Left lung (tissue), 10 donors: Measurements from ENCODE around the gene EPHX1. TPM values are rescaled to one million over a fixed set of nuclear protein-coding genes. Genes with fewer than 3 reads are reported as not detected.

Experiments
- ATAC-seq: fragments of 200-7000 bp; cut with Tn5 transposase; one replicate; pipeline ENCODE4 v1.9.1; 2020; ENCODE audit warnings: moderate library complexity
- DNase-seq, 4 donors: peaks; one replicate each; pipeline ENCODE4 v3.0.0-alpha.2; 2013 to 2020
- H3K27ac ChIP-seq, 2 donors: fragments of 200-600 bp; sonication (generic) in 1 of 2; one replicate each; pipeline versions ENCODE4 v1.5.0 to v1.8.0; 2020 to 2021
- H3K27me3 ChIP-seq, 2 donors: fragments of 200-600 bp; sonication (generic) in 1 of 2; one replicate each; pipeline versions ENCODE4 v1.5.0 to v1.8.0; 2020 to 2021
- H3K36me3 ChIP-seq, 2 donors: fragments of 200-600 bp; sonication (generic) in 1 of 2; one replicate each; pipeline versions ENCODE4 v1.5.0 to v1.8.0; 2020 to 2021
- H3K4me1 ChIP-seq, 2 donors: fragments of 200-600 bp; one replicate each; pipeline ENCODE4 v1.8.0; 2021
- H3K4me3 ChIP-seq, 2 donors: fragments of 200-600 bp; sonication (generic) in 1 of 2; one replicate each; pipeline versions ENCODE4 v1.5.0 to v1.8.0; 2020 to 2021; ENCODE audit warnings: mild to moderate bottlenecking in 1 of 2
- H3K9me3 ChIP-seq, 2 donors: fragments of 200-600 bp; sonication (generic) in 1 of 2; one replicate each; pipeline versions ENCODE4 v1.5.0 to v1.8.0; 2020 to 2021
- CTCF ChIP-seq, 2 donors: fragments of 200-600 bp; sonication (generic) in 1 of 2; IDR thresholded peaks; one replicate each; pipeline versions ENCODE4 v1.5.0 to v1.8.0; 2021; ENCODE audit warnings: antibody characterized with exemption in 2 of 2
- intact Hi-C, 2 donors: fragments of 100-400 bp; cut with DNase I; formaldehyde crosslinking; loops; one replicate each; pipeline versions ENCODE4 v1.11.2 to v1.14.2; 2022
- polyA plus RNA-seq, 6 donors: library from polyadenylated mRNA; unstranded; fragments of 120-200 nt; gene quantifications; one replicate each; pipeline ENCODE4 v1.2.1, GENCODE V29; 2013; ENCODE audit not compliant: insufficient read length in 6 of 6
- total RNA-seq, 2 donors: library from RNA; stranded (reverse); fragmentation: NEBNext Ultra II Directional; extraction: Animal tissue kit (Norgen Biotek cat#: 25700); gene quantifications; one replicate each; pipeline ENCODE4 v1.2.1, GENCODE V29; 2021
- donor health status: DM: no; HTN: yes; CAD: no.
- donor health status: DM: no; HTN: no; CAD: no.

The EPHX1 gene
- total and polyA plus RNA-seq, 8 donors = 109 to 305 (median 119) TPM

- Histone ChIP-seq H3K36me3 (no peaks in the 10 kb centered on the region), H3K9me3 (no peaks in the 10 kb centered on the region), H3K27me3 (no peaks in the 10 kb centered on the region), H3K4me1 (peaks cover 28 to 46% of the 10 kb centered on the region in 2 donors), H3K27ac (peak overlapping the region; percentile 65 to 73), H3K4me3 (no peak overlapping the region)
- no peak for TF ChIP-seq CTCF (IDR thresholded peaks at IDR 0.05)
- DNase-seq = peak in 3 of 4 donors; percentile 71 to 99 (median 97)
- intact Hi-C loops = loop anchor here in 1 of 2 donors (10.0 kb wide), 1 partner anchor 113 kb away; the partner anchor contains the start of gene ENAH
- peak; percentile 19 for ATAC-seq
Measured at GRCh38 chr1:225767634-225768540, 42.0 kb upstream of the EPHX1 start.

- H3K36me3 ChIP-seq = no peaks in the 10 kb centered on the region
- H3K4me1 ChIP-seq = peaks cover 26 to 44% of the 10 kb centered on the region in 2 donors
- H3K9me3 ChIP-seq = no peaks in the 10 kb centered on the region
- peak overlapping the region in 1 of 2 donors; percentile 29 for H3K27ac ChIP-seq
- no peaks in the 10 kb centered on the region for H3K27me3 ChIP-seq
- ATAC-seq (peak; percentile 6), DNase-seq (no peak)
- TF ChIP-seq CTCF (IDR thresholded peaks at IDR 0.05) = no peak
- H3K4me3 ChIP-seq = no peak overlapping the region
- intact Hi-C loops = loop anchor here in 1 of 2 donors (10.0 kb wide), 1 partner anchor 114 kb away; the partner anchor contains the start of gene ENAH
Measured at GRCh38 chr1:225768662-225769426, 41.1 kb upstream of the EPHX1 start.

GRCh38 chr1:225769687-225770086 is 40.2 kb upstream of the EPHX1 start:
- Histone ChIP-seq H3K9me3 (no peaks in the 10 kb centered on the region), H3K36me3 (no peaks in the 10 kb centered on the region), H3K4me3 (no peak overlapping the region), H3K27ac (no peak overlapping the region), H3K4me1 (peaks cover 20 to 36% of the 10 kb centered on the region in 2 donors), H3K27me3 (no peaks in the 10 kb centered on the region)
- TF ChIP-seq CTCF (IDR thresholded peaks at IDR 0.05) = no peak
- DNase-seq = no peak
- intact Hi-C loops = loop anchor here in 1 of 2 donors (5.0 to 10.0 kb wide), 2 partner anchors 115 to 292 kb away; partner anchors contain the start of gene ENAH
- ATAC-seq = no peak

- Histone ChIP-seq H3K9me3 (no peaks in the 10 kb centered on the region), H3K4me3 (no peak overlapping the region), H3K4me1 (peaks cover 20 to 31% of the 10 kb centered on the region in 2 donors), H3K27ac (peak overlapping the region; percentile 51 to 75), H3K27me3 (no peaks in the 10 kb centered on the region), H3K36me3 (no peaks in the 10 kb centered on the region)
- no peak for TF ChIP-seq CTCF (IDR thresholded peaks at IDR 0.05)
- intact Hi-C loops = loop anchor here in 1 of 2 donors (5.0 kb wide), 1 partner anchor 293 kb away; no protein-coding TSS in a partner anchor
- DNase-seq (no peak), ATAC-seq (no peak)
Measured at GRCh38 chr1:225770561-225771248, 39.2 kb upstream of the EPHX1 start.
